Measurements from ENCODE around the gene CPT2.
"Not testable (repeated sequence)": the region's sequence is repeated elsewhere in the genome, so short reads cannot be mapped to it uniquely, and the experiment has no call there.

CPT2 gene

DNA sequence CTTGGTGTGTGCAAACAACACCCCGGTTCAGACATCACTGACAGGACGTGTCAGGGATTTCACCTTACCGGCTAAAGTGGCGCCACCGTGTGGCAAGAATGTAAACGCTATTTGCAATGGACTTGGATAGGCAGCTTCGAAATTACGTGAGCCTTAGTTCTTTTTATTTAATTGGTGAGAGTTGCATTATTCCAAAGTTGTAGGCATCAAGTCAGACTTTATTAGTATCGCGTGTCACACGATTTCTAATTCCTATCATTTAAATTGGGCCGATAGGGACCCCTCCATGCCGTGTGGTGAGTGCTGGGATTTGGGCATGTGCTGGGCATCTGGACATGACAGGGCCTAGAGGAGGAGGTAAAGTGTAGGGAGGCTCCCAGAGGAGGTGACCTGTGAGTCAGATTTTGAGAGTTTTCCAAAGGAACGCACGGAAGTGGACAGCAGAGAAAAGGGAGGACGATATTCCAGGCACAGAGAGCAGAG is 14.5 kb upstream of the CPT2 start:
- DNase-seq (ENCODE audit: low read depth in 2 of 2), result peak; percentile 55 to 67

DNA sequence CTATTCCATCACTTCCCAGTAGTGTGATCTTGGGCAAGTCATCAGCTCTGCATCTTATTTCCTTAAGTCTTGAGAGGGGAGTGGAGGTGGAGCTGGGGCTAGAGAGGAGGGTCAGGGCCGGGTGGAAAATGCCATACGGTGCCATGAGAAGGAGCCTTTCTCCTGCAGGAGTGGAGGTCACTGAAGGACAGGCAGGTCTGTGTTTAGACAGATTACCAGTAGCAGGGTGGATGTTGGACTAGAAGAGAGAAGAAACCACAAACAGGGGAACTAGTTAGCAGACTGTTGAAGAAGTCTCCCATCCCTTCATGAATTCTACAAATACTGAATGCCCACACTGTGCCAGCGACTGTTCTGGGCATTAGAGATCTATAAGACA is 13.9 kb upstream of the CPT2 start:
- DNase-seq (ENCODE audit: low read depth in 2 of 2), result no peak

DNA sequence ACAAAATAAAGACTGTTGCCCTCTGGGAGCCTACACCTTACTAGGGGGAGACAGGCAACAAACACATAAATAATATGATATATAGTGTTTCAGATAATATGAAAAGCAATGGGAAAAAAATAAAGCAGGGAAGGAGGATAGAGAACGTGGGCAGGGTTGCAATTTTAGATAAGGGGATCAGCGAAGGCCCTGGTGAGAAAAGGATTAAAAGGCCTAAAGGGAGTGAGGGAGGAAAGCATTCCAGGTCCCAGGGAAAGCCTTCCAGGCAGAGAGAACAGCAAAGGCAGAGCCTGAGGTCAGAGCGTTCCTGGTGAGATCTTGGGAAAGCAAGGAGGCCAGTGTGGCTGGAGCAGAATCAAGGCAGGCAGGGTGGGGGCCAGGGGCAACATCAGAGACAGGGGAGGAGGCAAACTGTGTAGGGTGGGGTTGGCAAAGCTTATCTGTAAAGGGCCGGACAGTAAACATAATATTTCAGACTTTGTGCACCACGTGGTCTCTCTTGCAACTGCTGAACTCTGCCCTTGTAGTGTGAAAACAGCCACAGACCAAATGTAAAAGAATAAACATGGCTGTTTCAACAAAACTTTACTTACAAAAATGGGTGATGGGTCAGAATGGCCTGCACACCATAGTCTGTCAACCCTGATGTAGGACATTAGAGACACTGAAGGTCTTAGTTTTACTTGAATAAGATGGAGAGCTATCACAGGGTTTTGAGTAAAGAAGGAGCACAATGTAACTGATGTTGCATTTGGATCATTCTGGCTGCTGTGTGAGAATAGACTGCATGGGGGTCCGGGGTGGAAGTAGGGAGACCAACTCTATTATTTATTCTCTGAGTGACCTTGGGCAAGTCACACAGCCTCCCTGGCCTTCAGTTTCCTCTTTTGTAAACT is 13.3 kb upstream of the CPT2 start:
- no peak for DNase-seq (ENCODE audit: low read depth in 2 of 2)

DNA sequence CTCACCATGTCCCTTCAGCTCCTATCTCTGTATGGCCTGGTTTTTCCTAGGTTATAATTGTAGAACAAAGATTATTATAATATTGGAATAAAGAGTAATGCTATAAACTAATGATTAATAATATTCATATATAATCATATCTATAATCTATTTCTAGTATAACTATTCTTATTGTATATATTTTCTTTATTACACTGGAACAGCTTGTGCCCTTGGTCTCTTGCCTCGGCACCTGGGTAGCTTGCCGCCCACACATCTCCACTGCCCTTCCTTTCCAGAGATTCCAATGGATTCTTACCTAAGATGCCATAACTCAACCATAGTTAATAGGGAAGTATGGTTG is 10.7 kb upstream of the CPT2 start:
- DNase-seq (ENCODE audit: low read depth in 2 of 2), result not testable (repeated sequence)

DNA sequence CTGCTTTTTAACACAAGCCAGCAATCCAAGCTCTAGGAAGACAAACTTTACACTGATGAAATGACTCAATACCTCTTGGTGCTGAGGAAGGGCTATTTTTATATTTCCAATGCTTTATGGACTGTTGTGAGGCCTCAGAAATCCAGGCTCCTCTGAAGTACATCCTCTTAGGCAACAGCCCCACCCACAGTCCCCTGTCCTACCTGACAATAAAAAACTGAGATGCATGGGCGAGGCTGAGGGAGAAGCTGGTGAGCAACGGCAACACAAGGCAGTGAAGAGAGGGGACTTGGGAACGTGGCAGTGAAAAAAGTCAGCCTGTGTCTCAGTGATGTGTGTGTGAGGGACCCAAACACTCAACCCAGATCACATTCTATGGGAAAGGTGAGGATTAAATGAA is 10.1 kb upstream of the CPT2 start:
- no peak for DNase-seq (ENCODE audit: low read depth in 2 of 2)

DNA sequence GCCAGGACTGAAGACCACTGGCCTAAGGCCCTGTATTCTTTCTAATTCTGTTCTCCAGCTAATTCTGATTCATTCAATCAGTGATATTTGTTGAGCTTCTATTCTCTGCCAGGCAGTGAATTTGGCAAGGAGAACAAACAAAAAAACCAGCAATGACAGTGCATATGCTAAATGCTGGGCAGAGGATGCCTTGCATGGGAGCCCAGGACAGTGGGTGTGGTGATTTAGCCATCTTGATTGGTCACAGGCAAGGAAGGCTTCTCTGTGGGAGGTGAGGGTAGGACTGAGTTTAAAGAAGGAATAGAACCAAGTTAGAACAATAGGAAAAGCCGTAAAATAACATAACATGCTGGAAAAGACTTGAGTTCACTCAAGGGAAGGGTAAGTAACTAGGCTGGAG is 9.2 kb upstream of the CPT2 start:
- no peak for DNase-seq (ENCODE audit: low read depth in 2 of 2)

DNA sequence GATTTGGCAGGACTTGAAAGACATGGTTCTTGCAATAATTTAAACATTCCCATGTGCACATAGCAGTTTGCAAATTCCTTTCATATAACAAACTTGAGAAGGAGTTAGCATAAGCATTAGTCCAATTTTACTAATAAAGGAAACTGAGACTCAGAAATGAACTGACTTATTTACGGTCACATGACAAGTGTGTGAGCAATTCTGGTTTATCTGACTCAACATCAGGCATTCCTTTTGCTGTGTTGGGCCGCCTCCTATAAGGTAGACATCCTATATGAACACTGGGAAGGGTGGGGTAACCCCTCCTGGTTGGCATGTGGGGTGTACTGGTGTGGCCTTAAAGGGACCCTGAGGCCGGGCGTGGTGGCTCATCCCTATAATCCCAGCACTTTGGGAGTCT is 8.5 kb upstream of the CPT2 start:
- DNase-seq (ENCODE audit: low read depth in 2 of 2), result no peak

DNA sequence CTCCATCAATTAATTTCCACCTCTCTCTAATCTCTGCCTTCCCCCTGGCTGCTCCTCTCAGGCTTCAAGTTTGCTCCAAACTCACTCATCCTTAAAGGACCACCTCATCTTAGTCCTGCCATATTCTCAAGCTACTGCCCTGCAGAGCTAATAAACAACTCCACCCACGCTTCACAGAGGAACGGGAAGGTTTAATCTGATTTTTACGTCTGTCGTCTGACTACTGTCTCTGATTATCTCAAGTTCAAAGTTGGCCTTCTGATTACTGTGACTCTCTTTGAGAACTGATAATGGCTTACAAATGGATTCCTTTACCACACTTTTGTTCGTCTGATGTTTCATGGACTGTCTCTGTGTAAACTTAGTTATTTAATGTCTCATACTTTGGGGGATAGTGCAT is 7.6 kb upstream of the CPT2 start:
- DNase-seq (ENCODE audit: low read depth in 2 of 2), result no peak

DNA sequence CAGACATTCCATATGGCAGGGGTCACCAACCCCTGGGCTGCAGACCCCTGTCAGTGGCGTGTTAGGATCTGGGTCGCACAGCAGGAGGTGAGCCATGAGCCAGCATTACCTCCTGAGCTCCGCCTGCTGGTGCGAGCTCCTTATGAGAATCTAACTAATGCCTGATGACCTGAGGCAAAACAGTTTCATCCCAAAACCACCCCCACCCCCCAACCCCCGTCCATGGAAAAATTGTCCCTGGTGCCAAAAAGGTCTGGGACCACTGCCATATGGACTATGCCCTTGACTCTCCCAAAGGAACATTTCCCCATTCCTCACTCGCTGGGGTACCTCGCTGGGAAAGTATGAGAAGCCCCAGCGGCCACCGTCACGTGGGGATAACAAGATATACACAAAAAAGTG is 6.4 kb upstream of the CPT2 start:
- no peak for DNase-seq (ENCODE audit: low read depth in 2 of 2)

DNA sequence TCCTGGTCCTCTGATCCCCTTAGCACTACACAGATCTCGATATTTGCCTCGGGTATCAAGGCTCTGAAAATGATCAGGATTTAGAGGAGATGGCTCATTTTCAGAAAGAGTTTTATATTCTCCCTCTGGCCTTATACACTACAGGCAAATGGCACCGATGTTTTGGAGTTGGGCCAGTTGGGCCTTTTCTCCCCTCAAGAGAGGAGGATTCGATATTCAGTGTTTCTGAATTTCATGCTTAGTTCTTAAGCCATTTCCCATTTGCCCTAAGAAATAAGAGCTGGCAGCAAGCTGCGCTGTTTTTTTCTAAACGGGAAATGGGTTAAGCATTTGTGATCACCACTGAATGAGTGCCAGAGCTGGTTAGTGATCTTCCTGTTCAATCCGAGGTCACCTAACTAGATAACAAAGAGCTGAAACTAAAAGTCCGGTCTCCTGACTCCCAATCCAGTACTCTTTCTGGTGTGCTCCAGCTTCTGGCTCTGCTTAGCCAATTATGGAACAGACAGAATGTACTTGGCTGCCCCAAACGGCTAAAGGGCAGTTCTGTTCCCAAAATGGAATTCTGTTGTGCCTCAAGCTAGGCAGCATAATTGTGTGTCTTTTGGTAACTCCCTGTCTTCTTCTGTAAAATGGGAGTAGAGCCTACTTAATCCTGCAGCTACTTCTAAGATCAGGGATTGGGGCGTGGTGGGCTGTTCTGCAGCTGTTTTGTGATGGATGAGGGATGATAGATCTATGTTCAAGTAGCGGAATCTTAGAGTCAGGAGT is 1.2 kb upstream of the CPT2 start:
- DNase-seq (ENCODE audit: low read depth in 2 of 2), result no peak

DNA sequence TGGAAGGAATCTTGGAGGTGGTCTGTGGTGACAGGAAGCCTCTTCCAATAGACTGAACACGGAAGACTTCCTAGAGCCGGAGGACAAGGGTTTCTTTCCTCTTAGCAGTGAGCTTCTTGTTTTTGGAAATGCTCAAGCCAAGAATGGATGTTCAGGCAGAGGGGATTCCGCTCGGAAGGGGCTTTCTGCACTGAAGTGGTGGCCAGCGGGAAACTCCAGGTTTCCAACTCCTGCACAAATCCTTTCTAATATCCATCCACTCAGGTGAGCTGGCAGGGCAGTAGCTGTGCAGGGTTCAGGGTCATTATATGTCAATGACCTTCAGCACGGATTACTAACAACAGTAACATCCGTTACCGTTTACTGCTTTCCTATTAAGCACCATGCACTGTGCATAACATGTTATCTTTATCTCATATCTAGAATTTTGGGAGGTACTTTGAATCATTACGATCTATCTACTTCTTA is 573 bp upstream of the CPT2 start:
- no peak for DNase-seq (ENCODE audit: low read depth in 2 of 2)

DNA sequence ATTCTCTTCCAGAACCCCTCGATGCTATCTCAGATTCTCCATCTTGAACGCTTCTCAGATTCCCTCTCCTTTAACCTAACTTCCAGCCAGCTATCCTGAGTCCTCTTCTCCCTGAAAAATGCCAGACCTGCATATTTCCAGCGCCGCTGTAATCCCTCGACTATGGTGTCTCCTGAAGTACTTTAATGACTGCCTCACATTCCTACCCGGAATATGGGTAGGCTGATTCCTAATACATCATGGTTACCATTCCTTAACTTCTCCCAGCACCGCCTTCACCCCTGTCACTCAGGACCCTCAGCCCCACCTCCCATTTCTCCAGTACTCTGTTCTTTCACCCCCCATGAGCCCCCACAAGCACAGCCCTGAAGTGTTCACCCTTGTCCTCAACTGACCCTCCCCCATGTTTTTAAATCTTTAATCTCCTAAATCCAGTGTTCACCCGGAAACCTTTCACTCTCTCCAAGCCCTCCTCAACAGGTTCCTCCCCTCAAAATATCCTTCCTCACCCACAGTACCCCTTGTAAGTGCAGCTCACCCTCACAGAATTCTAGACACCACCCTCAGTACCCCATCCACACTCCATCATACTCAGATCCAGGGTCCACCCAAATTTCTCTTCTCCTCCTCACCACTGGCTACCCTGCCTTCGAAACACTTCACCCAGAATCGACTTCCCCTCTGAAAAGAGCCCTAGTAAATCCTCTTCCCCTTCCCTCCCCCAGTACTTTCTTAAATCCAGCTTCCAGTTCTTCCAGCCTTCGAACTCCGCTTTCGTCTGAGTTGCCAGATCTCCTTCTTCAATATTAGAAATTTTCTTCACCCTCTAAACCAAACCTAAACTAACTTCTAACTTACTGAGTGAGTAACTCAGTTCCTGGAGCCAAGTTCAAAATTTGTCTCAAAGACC is 922 bp downstream of the CPT2 start:
- no peak for DNase-seq (ENCODE audit: low read depth in 2 of 2)

DNA sequence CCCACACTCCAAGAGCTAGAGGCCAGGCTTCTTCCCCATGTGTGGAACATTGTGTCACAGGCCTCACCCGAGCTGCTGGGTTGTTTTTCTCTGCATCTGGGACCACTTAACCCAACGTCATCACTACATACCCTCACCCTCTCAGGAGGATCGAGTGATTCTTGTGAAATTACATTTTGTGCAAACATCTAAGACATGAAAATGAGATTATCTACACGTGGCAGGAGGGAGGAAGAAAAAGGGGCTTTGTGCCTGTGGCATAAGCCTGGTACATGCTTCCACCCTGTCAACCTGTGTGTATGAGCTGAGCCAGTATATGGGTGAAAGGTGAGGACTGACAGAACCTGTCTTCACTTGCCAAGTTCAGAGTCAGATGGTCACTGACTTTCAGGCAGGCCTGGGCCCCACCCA is 1.6 kb downstream of the CPT2 start:
- DNase-seq (ENCODE audit: low read depth in 2 of 2), result no peak

DNA sequence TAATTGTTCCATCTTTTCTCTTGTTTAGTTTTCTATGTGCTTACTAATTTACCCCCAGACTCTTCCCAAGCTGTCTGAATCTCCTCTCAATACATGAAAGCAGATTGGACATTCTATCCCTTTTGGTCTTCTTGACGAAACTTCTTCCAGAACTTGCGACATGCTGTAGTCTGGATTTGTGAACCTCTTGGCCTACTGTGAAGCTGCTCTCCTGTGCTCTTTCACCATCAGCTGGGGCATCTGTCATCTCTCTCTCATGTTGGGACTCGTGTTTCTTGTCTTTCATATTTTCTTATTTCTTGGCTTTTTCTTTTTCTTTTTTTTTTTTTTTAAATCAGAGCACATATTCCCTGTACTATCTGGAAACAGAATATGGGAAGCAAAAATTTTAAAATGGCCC is 6.8 kb downstream of the CPT2 start:
- no peak for DNase-seq (ENCODE audit: low read depth in 2 of 2)

DNA sequence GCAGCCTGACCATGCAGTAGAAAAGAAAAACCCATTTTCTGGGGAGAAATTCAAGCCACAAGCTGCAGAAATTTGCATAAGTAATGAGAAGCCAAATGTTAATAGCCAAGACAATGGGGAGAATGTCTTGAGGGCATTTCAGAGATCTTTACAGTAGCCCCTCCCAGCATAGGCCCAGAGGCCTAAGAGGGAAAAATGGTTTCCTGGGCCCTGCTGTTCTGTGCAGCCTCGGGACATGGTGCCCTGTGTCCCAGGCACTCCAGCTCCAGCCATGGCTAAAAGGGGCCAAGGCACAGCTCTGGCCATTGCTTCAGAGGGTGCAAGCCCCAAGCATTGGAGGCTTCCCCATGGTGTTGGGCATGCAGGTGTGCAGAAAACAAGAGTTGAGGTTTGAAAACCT is 8.9 kb downstream of the CPT2 start:
- not testable (repeated sequence) for DNase-seq (ENCODE audit: low read depth in 2 of 2)

DNA sequence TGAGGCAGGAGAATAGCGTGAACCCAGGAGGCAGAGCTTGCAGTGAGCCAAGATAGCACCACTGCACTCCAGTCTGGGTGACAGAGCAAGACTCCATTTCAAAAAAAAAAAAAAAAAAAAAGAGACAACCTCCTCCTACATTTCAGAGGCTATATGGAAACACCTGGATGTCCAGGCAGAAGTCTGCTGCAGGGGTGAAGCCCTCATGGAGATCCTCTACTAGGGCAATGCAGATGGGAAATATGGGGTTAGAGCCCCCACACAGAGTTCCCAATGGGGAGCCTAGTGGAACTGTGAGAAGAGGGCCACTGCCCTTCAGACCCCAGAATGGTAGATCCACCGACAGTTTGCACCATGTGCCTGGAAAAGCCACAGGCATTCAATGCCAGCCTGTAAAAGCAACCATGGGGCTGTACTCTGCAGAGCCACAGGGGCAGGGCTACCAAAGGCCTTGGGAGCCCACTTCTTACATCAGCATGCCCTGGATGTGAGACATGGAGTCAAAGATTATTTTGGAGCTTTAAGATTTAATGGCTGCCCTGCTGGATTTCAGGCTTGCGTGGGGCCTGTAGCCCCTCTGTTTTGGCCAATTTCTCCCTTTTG is 9.6 kb downstream of the CPT2 start:
- DNase-seq (ENCODE audit: low read depth in 2 of 2), result not testable (repeated sequence)

DNA sequence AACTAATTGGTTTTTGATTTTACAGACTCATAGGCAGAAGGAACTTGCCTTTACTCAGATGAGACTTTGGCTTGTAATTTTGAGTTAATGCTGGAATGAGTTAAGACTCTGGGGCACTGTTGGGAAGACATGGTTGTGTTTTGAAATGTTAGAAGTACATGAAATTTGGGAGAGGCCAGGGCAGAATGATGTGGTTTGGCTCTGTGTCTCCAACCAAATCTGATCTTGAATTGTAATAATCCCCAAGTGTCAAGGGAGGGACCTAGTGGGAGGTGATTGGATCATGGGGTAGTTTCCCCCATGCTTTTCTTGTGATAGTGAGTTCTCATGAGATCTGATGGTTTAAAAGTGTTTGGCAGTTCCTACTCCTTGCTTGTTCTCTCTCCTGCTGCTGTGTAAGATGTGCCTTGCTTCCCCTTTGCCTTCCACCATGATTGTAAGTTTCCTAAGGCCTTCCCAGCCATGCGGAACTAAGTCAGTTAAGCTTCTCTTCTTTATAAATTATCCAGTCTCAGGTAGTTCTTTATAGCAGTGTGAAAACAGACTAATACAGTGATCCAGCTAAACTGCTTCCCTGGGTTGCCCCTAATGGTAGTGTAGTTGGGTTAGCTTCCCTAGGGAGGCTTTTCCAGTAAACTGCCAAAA is 10.2 kb downstream of the CPT2 start:
- DNase-seq (ENCODE audit: low read depth in 2 of 2), result no peak

DNA sequence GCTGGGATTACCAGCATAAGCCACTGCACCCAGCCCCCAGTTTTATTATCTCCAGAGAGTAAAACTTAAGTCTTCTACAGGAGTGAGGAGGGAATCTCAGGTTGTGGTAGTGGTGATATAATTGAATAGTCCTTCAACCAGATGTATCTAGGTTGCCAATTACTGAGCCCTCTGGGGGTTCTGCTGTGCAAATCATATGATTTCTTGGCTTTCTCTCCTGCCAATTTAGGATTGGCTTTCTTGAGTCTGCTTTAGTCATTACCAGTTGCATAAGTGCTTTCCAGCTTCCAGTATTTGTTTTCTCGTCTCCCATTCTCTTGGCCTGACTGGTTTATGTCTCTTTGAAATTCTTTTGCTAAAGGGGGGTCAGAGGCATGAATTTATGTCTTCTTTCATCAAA is 11.1 kb downstream of the CPT2 start:
- no peak for DNase-seq (ENCODE audit: low read depth in 2 of 2)

DNA sequence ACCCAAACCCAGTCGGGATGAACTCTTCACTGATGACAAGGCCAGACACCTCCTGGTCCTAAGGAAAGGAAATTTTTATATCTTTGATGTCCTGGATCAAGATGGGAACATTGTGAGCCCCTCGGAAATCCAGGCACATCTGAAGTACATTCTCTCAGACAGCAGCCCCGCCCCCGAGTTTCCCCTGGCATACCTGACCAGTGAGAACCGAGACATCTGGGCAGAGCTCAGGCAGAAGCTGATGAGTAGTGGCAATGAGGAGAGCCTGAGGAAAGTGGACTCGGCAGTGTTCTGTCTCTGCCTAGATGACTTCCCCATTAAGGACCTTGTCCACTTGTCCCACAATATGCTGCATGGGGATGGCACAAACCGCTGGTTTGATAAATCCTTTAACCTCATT is 13.7 kb downstream of the CPT2 start:
- no peak for DNase-seq (ENCODE audit: low read depth in 2 of 2)

DNA sequence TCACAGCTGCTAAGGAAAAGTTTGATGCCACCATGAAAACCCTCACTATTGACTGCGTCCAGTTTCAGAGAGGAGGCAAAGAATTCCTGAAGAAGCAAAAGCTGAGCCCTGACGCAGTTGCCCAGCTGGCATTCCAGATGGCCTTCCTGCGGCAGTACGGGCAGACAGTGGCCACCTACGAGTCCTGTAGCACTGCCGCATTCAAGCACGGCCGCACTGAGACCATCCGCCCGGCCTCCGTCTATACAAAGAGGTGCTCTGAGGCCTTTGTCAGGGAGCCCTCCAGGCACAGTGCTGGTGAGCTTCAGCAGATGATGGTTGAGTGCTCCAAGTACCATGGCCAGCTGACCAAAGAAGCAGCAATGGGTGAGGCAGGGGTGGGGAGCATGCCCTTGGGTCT is 14.3 kb downstream of the CPT2 start:
- no peak for DNase-seq (ENCODE audit: low read depth in 2 of 2)

DNA sequence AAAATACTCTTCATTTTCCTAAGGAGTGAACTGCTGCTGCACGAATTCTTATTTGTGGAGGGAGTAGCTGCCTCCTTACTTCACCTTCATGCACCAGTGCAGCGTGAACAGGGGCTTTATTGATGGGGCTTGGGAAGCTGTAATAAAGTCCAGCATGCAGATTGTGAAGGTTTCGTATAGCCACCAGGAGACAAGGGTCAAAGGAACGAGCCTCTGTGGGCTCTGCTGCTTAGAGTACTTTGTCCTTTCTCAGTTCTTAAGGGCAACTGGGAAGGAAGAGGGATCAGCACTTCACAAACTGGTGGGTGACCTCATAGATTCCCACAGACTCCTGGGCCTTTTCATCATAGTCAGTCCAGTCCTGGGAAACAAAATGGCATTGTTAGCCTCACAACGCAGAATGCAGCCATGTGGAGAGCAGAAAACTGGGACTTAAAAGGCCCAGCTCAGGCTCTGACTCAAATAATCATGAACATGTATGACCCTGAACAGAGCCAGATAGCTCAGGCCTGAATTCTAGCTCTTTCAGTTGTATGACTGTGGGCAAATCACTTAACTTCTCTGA is 17.8 kb downstream of the CPT2 start:
- no peak for DNase-seq (ENCODE audit: low read depth in 2 of 2)

Measured in stimulated activated CD8-positive, alpha-beta memory T cell treated with anti-CD3 and anti-CD28 coated beads, Interleukin-2, amount 100 ng/mL, for 1 hour (primary cell).